HCT116 (cell line): ENCODE results near the gene CDHR3. TPM values are rescaled to one million over a fixed set of nuclear protein-coding genes. Genes with fewer than 3 reads are reported as not detected.

ENCODE experiments used
- ATAC-seq: fragments of 200-7000 bp; cut with Tn5 transposase; 2 replicates; pipeline ENCODE4 v1.9.1; 2020; ENCODE audit warnings: mild to moderate bottlenecking, moderate library complexity
- BruUV-seq: library from RNA; stranded (reverse); fragments of 400-500 nt; replicated peaks from 2 replicates; lab custom pipeline; 2021; lab: Mats Ljungman, UMichigan
- CTCF ChIA-PET: fragments of 300-600 bp; sonication (Branson Sonifier 250); formaldehyde crosslinking; loops from one replicate; lab custom pipeline; 2021; ENCODE audit warnings: antibody characterized with exemption; lab: Charles Lee
- POLR2A ChIA-PET: fragments of 300-600, 350-600 bp; sonication (Branson Sonifier 250); formaldehyde crosslinking; loops from one replicate; lab custom pipeline; 2021; ENCODE audit warnings: antibody characterized with exemption; lab: Charles Lee
- RAD21 ChIA-PET, 2 experiments: fragments of 300-600 bp; sonication (Branson Sonifier 250); formaldehyde crosslinking; loops; one replicate each; lab custom pipeline; 2023; ENCODE audit warnings: low total read pairs in 2 of 2; ENCODE audit not compliant: uncharacterized antibody in 2 of 2, unreplicated experiment in 2 of 2, low non-redundant PET in 1 of 2; lab: Charles Lee
- DNase-seq: peaks from one replicate; pipeline ENCODE4 v3.0.0-alpha.2; 2010; ENCODE audit warnings: low read depth, low spot score
- H2AFZ ChIP-seq: fragments of 200-600 bp; shearing (Covaris generic), sonication (generic); 2 replicates; pipeline ENCODE4 v1.6.1; 2017; ENCODE audit warnings: low read depth, mixed run types, mixed read lengths, antibody characterized with exemption, low read length; ENCODE audit not compliant: poor library complexity, severe bottlenecking
- H3K27ac ChIP-seq: 2 replicates; pipeline ENCODE4 v1.5.1; 2012; ENCODE audit warnings: low read depth, low read length
- H3K27me3 ChIP-seq: fragments of 200-600 bp; sonication (generic); 2 replicates; pipeline ENCODE4 v1.6.1; 2016; ENCODE audit warnings: mixed run types, low read length, mixed read lengths; ENCODE audit not compliant: insufficient read depth
- H3K36me3 ChIP-seq, 2 experiments: fragments of 200-500 bp in 1 of 2; fragments of 200-600 bp in 1 of 2; sonication (Bioruptor generic) in 1 of 2; sonication (generic) in 1 of 2; 2 replicates each; pipeline versions ENCODE4 v1.5.1 to v1.6.1; 2014 to 2016; ENCODE audit warnings: low read length in 2 of 2, inconsistent platforms in 1 of 2, mixed read lengths in 1 of 2, mixed run types in 1 of 2; ENCODE audit not compliant: insufficient read depth in 2 of 2, control insufficient read depth in 1 of 2
- H3K4me1 ChIP-seq, 2 experiments: fragments of 200-600 bp in 1 of 2; sonication (generic) in 1 of 2; 2 replicates each; pipeline versions ENCODE4 v1.5.1 to v1.6.1; 2012 to 2017; ENCODE audit warnings: low read length in 2 of 2, inconsistent platforms in 1 of 2, mild to moderate bottlenecking in 1 of 2, mixed read lengths in 1 of 2, mixed run types in 1 of 2, moderate library complexity in 1 of 2; ENCODE audit not compliant: insufficient read depth in 2 of 2, control insufficient read depth in 1 of 2
- H3K4me2 ChIP-seq: fragments of 200-600 bp; sonication (generic); 2 replicates; pipeline ENCODE4 v1.6.1; 2017; ENCODE audit warnings: mixed run types, low read length, mixed read lengths
- H3K4me3 ChIP-seq, 2 experiments: fragments of 200-600 bp in 1 of 2; sonication (generic) in 1 of 2; replicated peaks in 1 of 2; 2 replicates each; pipeline ENCODE4 v1.5.1; 2011 to 2016; ENCODE audit warnings: low read length in 2 of 2, control low read depth in 1 of 2, low read depth in 1 of 2, mild to moderate bottlenecking in 1 of 2, mixed read lengths in 1 of 2, mixed run types in 1 of 2
- H3K79me2 ChIP-seq: fragments of 200-600 bp; sonication (generic); 2 replicates; pipeline ENCODE4 v1.6.1; 2017; ENCODE audit warnings: mild to moderate bottlenecking, mixed run types, low read length, moderate library complexity, mixed read lengths; ENCODE audit not compliant: insufficient read depth
- H3K9ac ChIP-seq: fragments of 200-600 bp; sonication (generic); 2 replicates; pipeline ENCODE4 v1.6.1; 2016; ENCODE audit warnings: low read length, mixed read lengths
- H3K9me2 ChIP-seq: fragments of 200-600 bp; sonication (generic), shearing (Covaris generic); 2 replicates; pipeline ENCODE4 v1.6.1; 2017; ENCODE audit warnings: mixed run types, mild to moderate bottlenecking, moderate library complexity; ENCODE audit not compliant: insufficient read depth
- H3K9me3 ChIP-seq, 2 experiments: fragments of 200-500 bp in 1 of 2; fragments of 200-600 bp in 1 of 2; sonication (Bioruptor generic) in 1 of 2; sonication (generic) in 1 of 2; 2 replicates each; pipeline ENCODE4 v1.6.1; 2014 to 2017; ENCODE audit warnings: low read length in 2 of 2, mixed read lengths in 2 of 2, inconsistent platforms in 1 of 2, low read depth in 1 of 2, mild to moderate bottlenecking in 1 of 2, mixed run types in 1 of 2, moderate library complexity in 1 of 2; ENCODE audit not compliant: control insufficient read depth in 1 of 2, insufficient read depth in 1 of 2
- H4K20me1 ChIP-seq: fragments of 200-600 bp; sonication (generic), shearing (Covaris generic); 2 replicates; pipeline ENCODE4 v1.6.1; 2017; ENCODE audit warnings: mixed run types, mild to moderate bottlenecking, moderate library complexity; ENCODE audit not compliant: insufficient read depth
- CEBPB ChIP-seq: IDR thresholded peaks from 2 replicates; pipeline ENCODE4 v1.6.1; 2012; ENCODE audit warnings: low read depth
- EZH2 ChIP-seq: fragments of 200-600 bp; sonication (generic); IDR thresholded peaks from 2 replicates; pipeline ENCODE4 v1.6.1; 2017; ENCODE audit warnings: antibody characterized with exemption, mixed run types
- POLR2A ChIP-seq: IDR thresholded peaks from 2 replicates; pipeline ENCODE4 v1.7.0; 2011; ENCODE audit warnings: borderline replicate concordance; ENCODE audit not compliant: insufficient read depth, insufficient read length; ENCODE audit errors: extremely low read depth
- TCF7L2 ChIP-seq: IDR thresholded peaks from 2 replicates; pipeline ENCODE4 v1.7.0; 2011; ENCODE audit warnings: borderline replicate concordance, inconsistent platforms; ENCODE audit not compliant: insufficient read depth, insufficient read length; ENCODE audit errors: extremely low read depth
- YY1 ChIP-seq: IDR thresholded peaks from 2 replicates; pipeline ENCODE4 v1.6.1; 2011; ENCODE audit warnings: low read length, low read depth, moderate library complexity, mild to moderate bottlenecking; ENCODE audit not compliant: insufficient replicate concordance; ENCODE audit errors: extremely low read depth
- ZFX ChIP-seq: fragments of 450-650 bp; IDR thresholded peaks from 2 replicates; pipeline ENCODE4 v1.6.1; 2017
- ZNF274 ChIP-seq: fragments of 200-500 bp; sonication (Bioruptor generic); IDR thresholded peaks from 2 replicates; pipeline ENCODE4 v1.6.1; 2014; ENCODE audit warnings: mild to moderate bottlenecking, low read depth, low read length, inconsistent platforms
- intact Hi-C: fragments of 100-400 bp; cut with micrococcal nuclease; formaldehyde crosslinking; loops from 2 replicates; pipeline ENCODE4 v1.10.0; 2022
- total RNA-seq: library from RNA; stranded (reverse); gene quantifications from one replicate; pipeline ENCODE4 v1.2.1, GENCODE V29; 2021; ENCODE audit not compliant: unreplicated experiment
- TF ChIP-seq, protein P1 (sequence below): IDR thresholded peaks from 2 replicates; pipeline ENCODE4 v1.6.1; 2012

CDHR3 gene
- total RNA-seq, 1 experiment from 2014 or later: 5.5 TPM

DNA sequence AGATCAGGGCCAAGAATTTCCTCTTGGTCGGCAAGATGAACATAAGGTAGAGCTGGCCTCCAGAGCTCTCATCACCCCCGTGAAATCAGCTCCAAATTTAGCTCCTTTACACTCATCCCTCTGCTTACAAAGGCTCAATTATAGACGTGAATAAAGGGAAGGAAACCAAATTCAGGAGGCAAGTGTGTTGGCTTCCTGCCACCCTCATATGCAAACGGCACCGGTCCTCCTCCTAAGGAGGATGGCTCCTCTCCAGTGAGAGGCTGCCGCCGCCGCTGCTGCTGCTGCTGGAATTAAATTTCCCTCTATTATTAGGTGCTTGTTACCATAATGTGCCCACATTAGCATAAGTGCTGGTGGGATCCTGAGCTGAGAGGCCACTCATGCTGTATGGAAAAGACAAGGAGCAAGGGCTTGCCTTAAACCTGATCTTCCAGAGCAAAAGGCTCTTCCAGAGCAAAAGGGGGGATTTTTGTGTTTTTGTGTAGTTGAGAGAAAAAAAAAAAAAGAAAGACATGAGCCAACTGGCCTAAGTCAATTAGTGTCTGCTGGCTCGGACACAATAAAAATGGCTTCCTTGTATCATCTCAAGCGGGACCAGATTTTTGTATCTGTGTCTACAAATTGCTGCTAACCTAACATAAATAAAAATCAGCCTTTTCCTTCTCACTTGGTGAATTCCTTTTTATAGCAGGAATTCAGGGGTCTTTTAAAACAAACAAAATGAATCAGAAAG lies 68.4 kb downstream of the CDHR3 start:
- POLR2A ChIA-PET: no interaction called here
- RAD21 ChIA-PET: no interaction called here
- no TSS peak for BruUV-seq
- no peak overlapping the region for H3K9ac ChIP-seq
- no peak overlapping the region for H3K4me2 ChIP-seq
- no peak overlapping the region for H3K27ac ChIP-seq
- no peaks in the 10 kb centered on the region for H3K79me2 ChIP-seq
- CTCF ChIA-PET: no interaction called here
- H3K9me3 ChIP-seq: peaks cover 0 to 7% of the 10 kb centered on the region in 2 experiments; a peak in 1 of 4 replicates
- intact Hi-C loops: no loop called here
- TF ChIP-seq POLR2A: no peak
- no peaks in the 10 kb centered on the region for H4K20me1 ChIP-seq
- H3K36me3 ChIP-seq: no peaks in the 10 kb centered on the region
- H3K4me3 ChIP-seq: no peak overlapping the region
- H2AFZ ChIP-seq: no peak overlapping the region
- H3K27me3 ChIP-seq: no peaks in the 10 kb centered on the region
- no peak for DNase-seq
- no peak for ATAC-seq
- no peaks in the 10 kb centered on the region for H3K9me2 ChIP-seq
- no peaks in the 10 kb centered on the region for H3K4me1 ChIP-seq

GRCh38 chr7:106032295-106032694 lies 69.2 kb downstream of the CDHR3 start:
- no peak for TF ChIP-seq TCF7L2
- no peak for TF ChIP-seq CEBPB
- no peak for TF ChIP-seq EZH2
- TF ChIP-seq, protein P1, sequence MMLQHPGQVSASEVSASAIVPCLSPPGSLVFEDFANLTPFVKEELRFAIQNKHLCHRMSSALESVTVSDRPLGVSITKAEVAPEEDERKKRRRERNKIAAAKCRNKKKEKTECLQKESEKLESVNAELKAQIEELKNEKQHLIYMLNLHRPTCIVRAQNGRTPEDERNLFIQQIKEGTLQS: no peak
- no peak for TF ChIP-seq ZFX
- TF ChIP-seq ZNF274: no peak
- no peak for TF ChIP-seq POLR2A
- no peak for TF ChIP-seq YY1
- H3K36me3 ChIP-seq: no peaks in the 10 kb centered on the region
- H3K9me3 ChIP-seq: peaks cover 0 to 7% of the 10 kb centered on the region in 2 experiments; a peak in 1 of 4 replicates
- H3K9me2 ChIP-seq: no peaks in the 10 kb centered on the region
- H3K9ac ChIP-seq: no peak overlapping the region
- no peak overlapping the region for H3K4me3 ChIP-seq
- intact Hi-C loops: no loop called here
- H3K27ac ChIP-seq: no peak overlapping the region
- no peak overlapping the region for H2AFZ ChIP-seq
- ChIA-PET CTCF (no interaction called here), RAD21 (no interaction called here), POLR2A (no interaction called here)
- ATAC-seq (no peak), DNase-seq (no peak)
- H3K4me2 ChIP-seq: no peak overlapping the region
- no peaks in the 10 kb centered on the region for H3K79me2 ChIP-seq
- H3K4me1 ChIP-seq: no peaks in the 10 kb centered on the region
- no peaks in the 10 kb centered on the region for H3K27me3 ChIP-seq
- H4K20me1 ChIP-seq: no peaks in the 10 kb centered on the region
- no TSS peak for BruUV-seq
